GM12878 (cell line): ENCODE data around the gene SVIL. TPM values are rescaled to one million over a fixed set of nuclear protein-coding genes. Genes with fewer than 3 reads are reported as not detected.

Source experiments
- ATAC-seq: fragments of 200-7000 bp; cut with Tn5 transposase; 3 replicates; pipeline ENCODE4 v1.9.1; 2020; ENCODE audit warnings: mild to moderate bottlenecking, moderate library complexity
- BruUV-seq: library from RNA; stranded (reverse); fragments of 400-500 nt; replicated peaks from 2 replicates; lab custom pipeline; 2021; lab: Mats Ljungman, UMichigan
- CTCF ChIA-PET: fragments of 300-600 bp; sonication (Branson Sonifier 250); formaldehyde crosslinking; extraction: SDS; loops from one replicate; lab custom pipeline; 2021; ENCODE audit warnings: inconsistent platforms; lab: Yijun Ruan, JAX
- POLR2A ChIA-PET: fragments of 350-600 bp; formaldehyde crosslinking; extraction: SDS; loops from one replicate; lab custom pipeline; 2021; ENCODE audit warnings: inconsistent platforms; lab: Charles Lee
- RAD21 ChIA-PET: fragments of 300-600 bp; sonication (Branson Sonifier 250); formaldehyde crosslinking; loops from one replicate; lab custom pipeline; 2023; ENCODE audit warnings: antibody characterized with exemption; ENCODE audit not compliant: unreplicated experiment; lab: Charles Lee
- SMC1A ChIA-PET: fragments of 300-600 bp; sonication (Branson Sonifier 250); formaldehyde crosslinking; loops from one replicate; lab custom pipeline; 2023; ENCODE audit not compliant: unreplicated experiment, uncharacterized antibody; lab: Charles Lee
- DNase-seq: peaks from one replicate; pipeline ENCODE4 v3.0.0-alpha.2; 2011; ENCODE audit warnings: low read depth, low spot score
- FAIRE-seq: peaks from 3 replicates; lab custom pipeline; 2011; peaks lifted over from hg19 to GRCh38; lab: Jason Lieb, UNC
- H2AFZ ChIP-seq: 2 replicates; pipeline ENCODE4 v1.6.0; 2011; ENCODE audit warnings: low read depth, low read length, control low read depth; ENCODE audit not compliant: control insufficient read depth
- H3K27ac ChIP-seq: 2 replicates; pipeline ENCODE4 v1.5.1; 2011; ENCODE audit warnings: control low read depth; ENCODE audit not compliant: control insufficient read depth, insufficient read depth
- H3K27me3 ChIP-seq, 2 experiments: replicated peaks in 1 of 2; 2 replicates each; pipeline versions ENCODE4 v1.6.0 to v1.6.1; 2011; ENCODE audit warnings: low read length in 1 of 2; ENCODE audit not compliant: control insufficient read depth in 2 of 2, insufficient read depth in 2 of 2
- H3K36me3 ChIP-seq, 2 experiments: 2 replicates each; pipeline ENCODE4 v1.5.1; 2011; ENCODE audit warnings: low read length in 1 of 2; ENCODE audit not compliant: control insufficient read depth in 2 of 2, insufficient read depth in 2 of 2
- H3K4me1 ChIP-seq: 2 replicates; pipeline ENCODE4 v1.6.1; 2011; ENCODE audit warnings: mild to moderate bottlenecking, low read length, moderate library complexity, mixed read lengths; ENCODE audit not compliant: control insufficient read depth, insufficient read depth
- H3K4me2 ChIP-seq: 2 replicates; pipeline ENCODE4 v1.6.0; 2011; ENCODE audit warnings: control low read depth; ENCODE audit not compliant: control insufficient read depth, insufficient read depth
- H3K4me3 ChIP-seq: fragments of 200-600 bp; sonication (generic); 2 replicates; pipeline ENCODE4 v1.5.1; 2016
- H3K79me2 ChIP-seq: 2 replicates; pipeline ENCODE4 v1.6.0; 2011; ENCODE audit warnings: low read length; ENCODE audit not compliant: control insufficient read depth, insufficient read depth
- H3K9ac ChIP-seq: 2 replicates; pipeline ENCODE4 v1.8.0; 2011; ENCODE audit warnings: low read length, control low read depth, mixed read lengths; ENCODE audit not compliant: control insufficient read depth, insufficient read depth
- H3K9me3 ChIP-seq: replicated peaks from 3 replicates; pipeline ENCODE4 v1.5.1; 2011; ENCODE audit warnings: mild to moderate bottlenecking, low read length; ENCODE audit not compliant: control insufficient read depth, insufficient read depth
- H4K20me1 ChIP-seq: 2 replicates; pipeline ENCODE4 v1.6.0; 2011; ENCODE audit not compliant: control insufficient read depth, insufficient read depth
- ATF7 ChIP-seq: fragments of 450-650 bp; IDR thresholded peaks from 2 replicates; pipeline ENCODE4 v1.6.1; 2016; ENCODE audit warnings: low read depth, mild to moderate bottlenecking
- SREBF2 ChIP-seq: IDR thresholded peaks from 2 replicates; pipeline ENCODE4 v1.6.1; 2012; ENCODE audit warnings: mild to moderate bottlenecking, low read length
- WGBS: methylation state at CpG from one replicate; pipeline ENCODE4 v1.1.6; 2016; ENCODE audit warnings: low lambda C conversion rate; ENCODE audit not compliant: insufficient replicate concordance, insufficient coverage; ENCODE audit errors: missing lambda C conversion rate; 5-methylcytosine and 5-hydroxymethylcytosine counted together
- in situ Hi-C: fragments of 300-500 bp; cut with MboI; formaldehyde crosslinking; loops from 9 replicates; pipeline ENCODE4 v1.14.3; 2018; ENCODE audit warnings: mixed read lengths
- intact Hi-C: fragments of 100-400 bp; cut with micrococcal nuclease; formaldehyde crosslinking; loops from one replicate; pipeline ENCODE4 v1.14.2; 2022; ENCODE audit not compliant: unreplicated experiment
- polyA plus RNA-seq, 11 experiments: library from polyadenylated mRNA; depleted of rRNA in 4 of 11; unstranded in 6 of 11; stranded (reverse) in 5 of 11; fragments of >200 nt; fragmentation: Nextera tagmentation in 4 of 11; fragmentation: Illumina TruSeq in 1 of 11; extraction: Ambion mirVana in 4 of 11; extraction: Trizol in 1 of 11; gene quantifications; 1 replicate in 1 of 11; 2 replicates in 10 of 11; pipeline versions ENCODE4 v1.2.1 to v1.2.3, GENCODE V29; 2011 to 2016; ENCODE audit warnings: inconsistent platforms in 2 of 11, missing spikeins in 2 of 11, low read depth in 1 of 11
- total RNA-seq, 4 experiments: library from RNA; depleted of rRNA in 3 of 4; stranded (reverse); fragments of >200 nt in 3 of 4; fragmentation: Illumina TruSeq in 1 of 4; extraction: Trizol in 1 of 4; gene quantifications; 2 replicates each; pipeline versions ENCODE4 v1.2.1 to v1.2.3, GENCODE V29; 2013 to 2021
- TF ChIP-seq, protein P1 (sequence below): fragments of 450-650 bp; IDR thresholded peaks from 2 replicates; pipeline ENCODE4 v1.6.1; 2017; ENCODE audit warnings: mild to moderate bottlenecking
- TF ChIP-seq, protein P2 (sequence below): fragments of 450-650 bp; IDR thresholded peaks from 2 replicates; pipeline ENCODE4 v1.6.1; 2016; ENCODE audit warnings: mild to moderate bottlenecking, moderate library complexity, borderline replicate concordance

The SVIL gene
- total and polyA plus RNA-seq, 10 of the 15 experiments (the other 5 are each of a cell fraction or from before 2014, with no cell fraction given): 0.22 to 1.9 (median 0.87) TPM

DNA sequence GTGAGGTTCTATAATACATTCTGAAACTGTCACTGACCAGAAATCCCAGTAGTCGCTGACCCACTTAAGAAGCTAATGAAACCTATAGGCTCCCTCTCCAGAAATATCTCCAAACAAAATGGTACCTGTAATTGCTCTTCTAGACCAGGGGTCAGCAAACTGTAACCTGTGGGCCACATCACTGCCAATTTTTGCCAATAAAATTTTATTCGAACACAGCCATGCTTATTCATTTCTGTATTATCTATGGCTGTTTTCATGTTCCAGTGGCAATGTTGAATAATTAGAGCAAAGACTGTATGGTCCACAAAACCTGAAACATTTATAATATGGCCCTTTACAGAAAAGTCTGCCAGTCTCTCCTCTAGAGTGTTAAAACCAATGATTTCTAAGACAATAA lies 37.2 kb upstream of the SVIL start:
- no peak overlapping the region for H3K4me2 ChIP-seq
- RAD21 ChIA-PET: no interaction called here

More for the DNA sequence above, 37.2 kb upstream of the SVIL start:
- FAIRE-seq (no peak), DNase-seq (no peak), ATAC-seq (no peak)
- no peaks in the 10 kb centered on the region for H4K20me1 ChIP-seq
- in situ Hi-C loops (no loop called here), intact Hi-C loops (no loop called here)
- no peak overlapping the region for H2AFZ ChIP-seq
- H3K9me3 ChIP-seq: no peaks in the 10 kb centered on the region; the same call in 2 of the 3 replicates
- no peak overlapping the region for H3K27ac ChIP-seq
- ChIA-PET POLR2A (no interaction called here), SMC1A (interaction anchor here (0.8 kb wide), 1 partner anchor 62 kb away, joined by 3 read pairs; no protein-coding TSS in a partner anchor), CTCF (interaction anchor here (1.4 kb wide), 1 partner anchor 21 kb away, joined by 3 read pairs; no protein-coding TSS in a partner anchor)
- H3K36me3 ChIP-seq: no peaks in the 10 kb centered on the region
- H3K79me2 ChIP-seq: no peaks in the 10 kb centered on the region
- no peak overlapping the region for H3K4me3 ChIP-seq
- 9% methylated on average over 2 of the region's 2 CpGs for WGBS
- H3K9ac ChIP-seq: no peak overlapping the region
- TF ChIP-seq SREBF2 (no peak), ATF7 (no peak)
- TF ChIP-seq, protein P1, sequence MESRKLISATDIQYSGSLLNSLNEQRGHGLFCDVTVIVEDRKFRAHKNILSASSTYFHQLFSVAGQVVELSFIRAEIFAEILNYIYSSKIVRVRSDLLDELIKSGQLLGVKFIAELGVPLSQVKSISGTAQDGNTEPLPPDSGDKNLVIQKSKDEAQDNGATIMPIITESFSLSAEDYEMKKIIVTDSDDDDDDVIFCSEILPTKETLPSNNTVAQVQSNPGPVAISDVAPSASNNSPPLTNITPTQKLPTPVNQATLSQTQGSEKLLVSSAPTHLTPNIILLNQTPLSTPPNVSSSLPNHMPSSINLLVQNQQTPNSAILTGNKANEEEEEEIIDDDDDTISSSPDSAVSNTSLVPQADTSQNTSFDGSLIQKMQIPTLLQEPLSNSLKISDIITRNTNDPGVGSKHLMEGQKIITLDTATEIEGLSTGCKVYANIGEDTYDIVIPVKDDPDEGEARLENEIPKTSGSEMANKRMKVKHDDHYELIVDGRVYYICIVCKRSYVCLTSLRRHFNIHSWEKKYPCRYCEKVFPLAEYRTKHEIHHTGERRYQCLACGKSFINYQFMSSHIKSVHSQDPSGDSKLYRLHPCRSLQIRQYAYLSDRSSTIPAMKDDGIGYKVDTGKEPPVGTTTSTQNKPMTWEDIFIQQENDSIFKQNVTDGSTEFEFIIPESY: no peak
- TF ChIP-seq, protein P2, sequence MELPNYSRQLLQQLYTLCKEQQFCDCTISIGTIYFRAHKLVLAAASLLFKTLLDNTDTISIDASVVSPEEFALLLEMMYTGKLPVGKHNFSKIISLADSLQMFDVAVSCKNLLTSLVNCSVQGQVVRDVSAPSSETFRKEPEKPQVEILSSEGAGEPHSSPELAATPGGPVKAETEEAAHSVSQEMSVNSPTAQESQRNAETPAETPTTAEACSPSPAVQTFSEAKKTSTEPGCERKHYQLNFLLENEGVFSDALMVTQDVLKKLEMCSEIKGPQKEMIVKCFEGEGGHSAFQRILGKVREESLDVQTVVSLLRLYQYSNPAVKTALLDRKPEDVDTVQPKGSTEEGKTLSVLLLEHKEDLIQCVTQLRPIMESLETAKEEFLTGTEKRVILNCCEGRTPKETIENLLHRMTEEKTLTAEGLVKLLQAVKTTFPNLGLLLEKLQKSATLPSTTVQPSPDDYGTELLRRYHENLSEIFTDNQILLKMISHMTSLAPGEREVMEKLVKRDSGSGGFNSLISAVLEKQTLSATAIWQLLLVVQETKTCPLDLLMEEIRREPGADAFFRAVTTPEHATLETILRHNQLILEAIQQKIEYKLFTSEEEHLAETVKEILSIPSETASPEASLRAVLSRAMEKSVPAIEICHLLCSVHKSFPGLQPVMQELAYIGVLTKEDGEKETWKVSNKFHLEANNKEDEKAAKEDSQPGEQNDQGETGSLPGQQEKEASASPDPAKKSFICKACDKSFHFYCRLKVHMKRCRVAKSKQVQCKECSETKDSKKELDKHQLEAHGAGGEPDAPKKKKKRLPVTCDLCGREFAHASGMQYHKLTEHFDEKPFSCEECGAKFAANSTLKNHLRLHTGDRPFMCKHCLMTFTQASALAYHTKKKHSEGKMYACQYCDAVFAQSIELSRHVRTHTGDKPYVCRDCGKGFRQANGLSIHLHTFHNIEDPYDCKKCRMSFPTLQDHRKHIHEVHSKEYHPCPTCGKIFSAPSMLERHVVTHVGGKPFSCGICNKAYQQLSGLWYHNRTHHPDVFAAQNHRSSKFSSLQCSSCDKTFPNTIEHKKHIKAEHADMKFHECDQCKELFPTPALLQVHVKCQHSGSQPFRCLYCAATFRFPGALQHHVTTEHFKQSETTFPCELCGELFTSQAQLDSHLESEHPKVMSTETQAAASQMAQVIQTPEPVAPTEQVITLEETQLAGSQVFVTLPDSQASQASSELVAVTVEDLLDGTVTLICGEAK: peak; percentile 58
- H3K27me3 ChIP-seq: no peaks in the 10 kb centered on the region
- no TSS peak for BruUV-seq
- H3K4me1 ChIP-seq: no peaks in the 10 kb centered on the region
